HCT116 (cell line): ENCODE results near the gene S1PR1. TPM values are rescaled to one million over a fixed set of nuclear protein-coding genes. Genes with fewer than 3 reads are reported as not detected.
"Not testable (repeated sequence)": the region's sequence is repeated elsewhere in the genome, so short reads cannot be mapped to it uniquely, and the experiment has no call there.

ENCODE experiments used
- ATAC-seq: fragments of 200-7000 bp; cut with Tn5 transposase; 2 replicates; pipeline ENCODE4 v1.9.1; 2020; ENCODE audit warnings: mild to moderate bottlenecking, moderate library complexity
- BruUV-seq: library from RNA; stranded (reverse); fragments of 400-500 nt; replicated peaks from 2 replicates; lab custom pipeline; 2021; lab: Mats Ljungman, UMichigan
- CTCF ChIA-PET: fragments of 300-600 bp; sonication (Branson Sonifier 250); formaldehyde crosslinking; loops from one replicate; lab custom pipeline; 2021; ENCODE audit warnings: antibody characterized with exemption; lab: Charles Lee
- POLR2A ChIA-PET: fragments of 300-600, 350-600 bp; sonication (Branson Sonifier 250); formaldehyde crosslinking; loops from one replicate; lab custom pipeline; 2021; ENCODE audit warnings: antibody characterized with exemption; lab: Charles Lee
- RAD21 ChIA-PET, 2 experiments: fragments of 300-600 bp; sonication (Branson Sonifier 250); formaldehyde crosslinking; loops; one replicate each; lab custom pipeline; 2023; ENCODE audit warnings: low total read pairs in 2 of 2; ENCODE audit not compliant: uncharacterized antibody in 2 of 2, unreplicated experiment in 2 of 2, low non-redundant PET in 1 of 2; lab: Charles Lee
- DNase-seq: peaks from one replicate; pipeline ENCODE4 v3.0.0-alpha.2; 2010; ENCODE audit warnings: low read depth, low spot score
- H2AFZ ChIP-seq: fragments of 200-600 bp; shearing (Covaris generic), sonication (generic); 2 replicates; pipeline ENCODE4 v1.6.1; 2017; ENCODE audit warnings: low read depth, mixed run types, mixed read lengths, antibody characterized with exemption, low read length; ENCODE audit not compliant: poor library complexity, severe bottlenecking
- H3K27ac ChIP-seq: 2 replicates; pipeline ENCODE4 v1.5.1; 2012; ENCODE audit warnings: low read depth, low read length
- H3K27me3 ChIP-seq: fragments of 200-600 bp; sonication (generic); 2 replicates; pipeline ENCODE4 v1.6.1; 2016; ENCODE audit warnings: mixed run types, low read length, mixed read lengths; ENCODE audit not compliant: insufficient read depth
- H3K36me3 ChIP-seq, 2 experiments: fragments of 200-500 bp in 1 of 2; fragments of 200-600 bp in 1 of 2; sonication (Bioruptor generic) in 1 of 2; sonication (generic) in 1 of 2; 2 replicates each; pipeline versions ENCODE4 v1.5.1 to v1.6.1; 2014 to 2016; ENCODE audit warnings: low read length in 2 of 2, inconsistent platforms in 1 of 2, mixed read lengths in 1 of 2, mixed run types in 1 of 2; ENCODE audit not compliant: insufficient read depth in 2 of 2, control insufficient read depth in 1 of 2
- H3K4me1 ChIP-seq, 2 experiments: fragments of 200-600 bp in 1 of 2; sonication (generic) in 1 of 2; 2 replicates each; pipeline versions ENCODE4 v1.5.1 to v1.6.1; 2012 to 2017; ENCODE audit warnings: low read length in 2 of 2, inconsistent platforms in 1 of 2, mild to moderate bottlenecking in 1 of 2, mixed read lengths in 1 of 2, mixed run types in 1 of 2, moderate library complexity in 1 of 2; ENCODE audit not compliant: insufficient read depth in 2 of 2, control insufficient read depth in 1 of 2
- H3K4me2 ChIP-seq: fragments of 200-600 bp; sonication (generic); 2 replicates; pipeline ENCODE4 v1.6.1; 2017; ENCODE audit warnings: mixed run types, low read length, mixed read lengths
- H3K4me3 ChIP-seq, 2 experiments: fragments of 200-600 bp in 1 of 2; sonication (generic) in 1 of 2; replicated peaks in 1 of 2; 2 replicates each; pipeline ENCODE4 v1.5.1; 2011 to 2016; ENCODE audit warnings: low read length in 2 of 2, control low read depth in 1 of 2, low read depth in 1 of 2, mild to moderate bottlenecking in 1 of 2, mixed read lengths in 1 of 2, mixed run types in 1 of 2
- H3K79me2 ChIP-seq: fragments of 200-600 bp; sonication (generic); 2 replicates; pipeline ENCODE4 v1.6.1; 2017; ENCODE audit warnings: mild to moderate bottlenecking, mixed run types, low read length, moderate library complexity, mixed read lengths; ENCODE audit not compliant: insufficient read depth
- H3K9ac ChIP-seq: fragments of 200-600 bp; sonication (generic); 2 replicates; pipeline ENCODE4 v1.6.1; 2016; ENCODE audit warnings: low read length, mixed read lengths
- H3K9me2 ChIP-seq: fragments of 200-600 bp; sonication (generic), shearing (Covaris generic); 2 replicates; pipeline ENCODE4 v1.6.1; 2017; ENCODE audit warnings: mixed run types, mild to moderate bottlenecking, moderate library complexity; ENCODE audit not compliant: insufficient read depth
- H3K9me3 ChIP-seq, 2 experiments: fragments of 200-500 bp in 1 of 2; fragments of 200-600 bp in 1 of 2; sonication (Bioruptor generic) in 1 of 2; sonication (generic) in 1 of 2; 2 replicates each; pipeline ENCODE4 v1.6.1; 2014 to 2017; ENCODE audit warnings: low read length in 2 of 2, mixed read lengths in 2 of 2, inconsistent platforms in 1 of 2, low read depth in 1 of 2, mild to moderate bottlenecking in 1 of 2, mixed run types in 1 of 2, moderate library complexity in 1 of 2; ENCODE audit not compliant: control insufficient read depth in 1 of 2, insufficient read depth in 1 of 2
- H4K20me1 ChIP-seq: fragments of 200-600 bp; sonication (generic), shearing (Covaris generic); 2 replicates; pipeline ENCODE4 v1.6.1; 2017; ENCODE audit warnings: mixed run types, mild to moderate bottlenecking, moderate library complexity; ENCODE audit not compliant: insufficient read depth
- EZH2 ChIP-seq: fragments of 200-600 bp; sonication (generic); IDR thresholded peaks from 2 replicates; pipeline ENCODE4 v1.6.1; 2017; ENCODE audit warnings: antibody characterized with exemption, mixed run types
- FOSL1 ChIP-seq: IDR thresholded peaks from 2 replicates; pipeline ENCODE4 v1.6.1; 2012; ENCODE audit warnings: low read depth
- YY1 ChIP-seq: IDR thresholded peaks from 2 replicates; pipeline ENCODE4 v1.6.1; 2011; ENCODE audit warnings: low read length, low read depth, moderate library complexity, mild to moderate bottlenecking; ENCODE audit not compliant: insufficient replicate concordance; ENCODE audit errors: extremely low read depth
- ZNF274 ChIP-seq: fragments of 200-500 bp; sonication (Bioruptor generic); IDR thresholded peaks from 2 replicates; pipeline ENCODE4 v1.6.1; 2014; ENCODE audit warnings: mild to moderate bottlenecking, low read depth, low read length, inconsistent platforms
- intact Hi-C: fragments of 100-400 bp; cut with micrococcal nuclease; formaldehyde crosslinking; loops from 2 replicates; pipeline ENCODE4 v1.10.0; 2022
- total RNA-seq: library from RNA; stranded (reverse); gene quantifications from one replicate; pipeline ENCODE4 v1.2.1, GENCODE V29; 2021; ENCODE audit not compliant: unreplicated experiment

S1PR1 gene
- total RNA-seq, 1 experiment from 2014 or later, result 0.61 TPM

- Histone ChIP-seq H3K9ac (no peak overlapping the region), H2AFZ (no peak overlapping the region), H3K4me1 (no peaks in the 10 kb centered on the region), H4K20me1 (no peaks in the 10 kb centered on the region; the same call in 1 of the 2 replicates)
- ATAC-seq, result no peak
- RAD21 ChIA-PET, result no interaction called here
- no peak for TF ChIP-seq EZH2
- TF ChIP-seq ZNF274, result no peak
- no peak for TF ChIP-seq FOSL1
- TF ChIP-seq YY1, result no peak
- TF ChIP-seq, all 23 proteins: peak for 0
- H3K4me2 ChIP-seq, result no peak overlapping the region
- H3K4me3 ChIP-seq, result no peak overlapping the region
- H3K9me3 ChIP-seq, result no peaks in the 10 kb centered on the region
- DNase-seq, result no peak
- POLR2A ChIA-PET, result no interaction called here
- BruUV-seq, result no TSS peak
- intact Hi-C loops, result no loop called here
- CTCF ChIA-PET, result interaction anchor here (1.8 kb wide), 1 partner anchor 10 kb away, joined by 5 read pairs; no protein-coding TSS in a partner anchor
- H3K36me3 ChIP-seq, result no peaks in the 10 kb centered on the region
- no peaks in the 10 kb centered on the region for H3K9me2 ChIP-seq
- H3K27ac ChIP-seq, result no peak overlapping the region
- H3K27me3 ChIP-seq, result no peaks in the 10 kb centered on the region
- no peaks in the 10 kb centered on the region for H3K79me2 ChIP-seq
Observed at GRCh38 chr1:101228424-101229134, 8.2 kb upstream of the S1PR1 start.

- ATAC-seq, H3K9me3 ChIP-seq, POLR2A ChIA-PET, H3K9ac ChIP-seq, H3K36me3 ChIP-seq, H3K79me2 ChIP-seq, DNase-seq, H3K4me3 ChIP-seq, BruUV-seq, H3K27me3 ChIP-seq, H3K27ac ChIP-seq, CTCF ChIA-PET, H3K9me2 ChIP-seq, H2AFZ ChIP-seq, H3K4me2 ChIP-seq, RAD21 ChIA-PET, H4K20me1 ChIP-seq: not testable (repeated sequence)
- H3K4me1 ChIP-seq, result peaks cover 2 to 12% of the 10 kb centered on the region in 2 experiments; a peak in 2 of 4 replicates
- intact Hi-C loops, result loop anchor here (10.0 kb wide), 1 partner anchor 207 kb away; the partner anchor contains the start of gene DPH5
Observed at GRCh38 chr1:101232182-101232581, 4.6 kb upstream of the S1PR1 start.
